CD14-positive monocyte (primary cell): ENCODE results near the gene GPATCH3. TPM values are rescaled to one million over a fixed set of nuclear protein-coding genes. Genes with fewer than 3 reads are reported as not detected.

ENCODE experiments used
- DNase-seq, 3 donors: peaks; one replicate each; pipeline ENCODE4 v3.0.0-alpha.2; 2011 to 2022
- H2AFZ ChIP-seq: 2 replicates; pipeline ENCODE4 v1.6.0; 2012; ENCODE audit warnings: mild to moderate bottlenecking, low read depth, low read length, inconsistent platforms; ENCODE audit not compliant: insufficient read depth, poor library complexity, severe bottlenecking
- H3K27ac ChIP-seq, 2 donors: 1 replicate in 1 of 2; 2 replicates in 1 of 2; pipeline ENCODE4 v1.5.1; 2012 to 2013; ENCODE audit warnings: low read length in 2 of 2, control low read depth in 1 of 2, inconsistent platforms in 1 of 2, low read depth in 1 of 2, mild to moderate bottlenecking in 1 of 2
- H3K27me3 ChIP-seq, 2 donors: one replicate each; pipeline versions ENCODE4 v1.6.0 to v1.6.1; 2011 to 2013; ENCODE audit warnings: low read length in 2 of 2; ENCODE audit not compliant: control insufficient read depth in 2 of 2, insufficient read depth in 2 of 2
- H3K36me3 ChIP-seq, 2 donors: replicated peaks in 1 of 2; 1 replicate in 1 of 2; 2 replicates in 1 of 2; pipeline versions ENCODE4 v1.5.1 to v1.6.1; 2012 to 2013; ENCODE audit warnings: low read length in 2 of 2, control low read depth in 1 of 2, inconsistent platforms in 1 of 2, mild to moderate bottlenecking in 1 of 2; ENCODE audit not compliant: insufficient read depth in 2 of 2, control insufficient read depth in 1 of 2
- H3K4me1 ChIP-seq, 2 donors: 1 replicate in 1 of 2; 2 replicates in 1 of 2; pipeline versions ENCODE4 v1.5.1 to v1.6.1; 2012 to 2013; ENCODE audit warnings: low read length in 2 of 2, control low read depth in 1 of 2, inconsistent platforms in 1 of 2, mild to moderate bottlenecking in 1 of 2, moderate library complexity in 1 of 2; ENCODE audit not compliant: insufficient read depth in 2 of 2, control insufficient read depth in 1 of 2
- H3K4me2 ChIP-seq: replicated peaks from 2 replicates; pipeline ENCODE3; 2012; ENCODE audit warnings: low read length, moderate library complexity, mild to moderate bottlenecking; ENCODE audit not compliant: poor library complexity, severe bottlenecking; ENCODE audit errors: extremely low read depth
- H3K4me3 ChIP-seq, 3 experiments: fragments of 200-600 bp in 1 of 3; sonication (generic) in 1 of 3; replicated peaks in 1 of 3; 1 replicate in 2 of 3; 2 replicates in 1 of 3; pipeline ENCODE4 v1.5.1; 2011 to 2013; ENCODE audit warnings: low read length in 3 of 3, mild to moderate bottlenecking in 3 of 3, control low read depth in 2 of 3, low read depth in 2 of 3, inconsistent platforms in 1 of 3, moderate library complexity in 1 of 3
- H3K79me2 ChIP-seq: 2 replicates; pipeline ENCODE4 v1.6.0; 2012; ENCODE audit warnings: mild to moderate bottlenecking, control low read depth, inconsistent platforms, low read length, moderate library complexity; ENCODE audit not compliant: insufficient read depth
- H3K9ac ChIP-seq: 2 replicates; pipeline ENCODE4 v1.6.0; 2017; ENCODE audit warnings: low read length, mild to moderate bottlenecking; ENCODE audit not compliant: insufficient read depth, poor library complexity, severe bottlenecking
- H3K9me3 ChIP-seq, 2 donors: replicated peaks in 1 of 2; 1 replicate in 1 of 2; 2 replicates in 1 of 2; pipeline versions ENCODE4 v1.5.1 to v1.6.1; 2012 to 2013; ENCODE audit warnings: low read length in 2 of 2, control low read depth in 1 of 2; ENCODE audit not compliant: control insufficient read depth in 1 of 2, insufficient read depth in 1 of 2
- H4K20me1 ChIP-seq: 2 replicates; pipeline ENCODE4 v1.6.0; 2012; ENCODE audit warnings: mild to moderate bottlenecking, low read length, control low read depth, moderate library complexity; ENCODE audit not compliant: insufficient read depth
- H3K27ac Mint-ChIP-seq, 7 donors: one replicate each; pipeline ENCODE4 v1.8.0; 2020; ENCODE audit warnings: mild to moderate bottlenecking in 7 of 7, mixed read lengths in 7 of 7, moderate library complexity in 6 of 7, inconsistent platforms in 2 of 7
- H3K27me3 Mint-ChIP-seq, 3 donors: one replicate each; pipeline ENCODE4 v1.8.0; 2021 to 2022; ENCODE audit warnings: low read depth in 3 of 3, mild to moderate bottlenecking in 3 of 3, mixed read lengths in 3 of 3, moderate library complexity in 3 of 3, inconsistent platforms in 1 of 3
- H3K36me3 Mint-ChIP-seq, 2 donors: one replicate each; pipeline ENCODE4 v1.8.0; 2020; ENCODE audit warnings: mixed read lengths in 2 of 2, inconsistent platforms in 1 of 2, mild to moderate bottlenecking in 1 of 2
- H3K4me1 Mint-ChIP-seq: one replicate; pipeline ENCODE4 v1.8.0; 2020; ENCODE audit warnings: mild to moderate bottlenecking, mixed read lengths
- H3K4me3 Mint-ChIP-seq, 2 donors: one replicate each; pipeline ENCODE4 v1.8.0; 2020; ENCODE audit warnings: mild to moderate bottlenecking in 2 of 2, mixed read lengths in 2 of 2, moderate library complexity in 1 of 2
- H3K9me3 Mint-ChIP-seq, 7 donors: one replicate each; pipeline ENCODE4 v1.8.0; 2020 to 2022; ENCODE audit warnings: mixed read lengths in 7 of 7, mild to moderate bottlenecking in 6 of 7, moderate library complexity in 6 of 7, inconsistent platforms in 2 of 7
- WGBS: methylation state at CpG from one replicate; pipeline ENCODE4 v1.1.5; 2013; ENCODE audit warnings: missing lambda C conversion rate; ENCODE audit not compliant: insufficient coverage; 5-methylcytosine and 5-hydroxymethylcytosine counted together
- intact Hi-C, 2 donors: fragments of 100-400 bp; cut with micrococcal nuclease; formaldehyde crosslinking; loops; one replicate each; pipeline versions ENCODE4 v1.15.0 to v1.15.1; 2023
- polyA plus RNA-seq, 3 donors: library from polyadenylated mRNA; depleted of rRNA in 1 of 3; unstranded in 2 of 3; stranded (reverse) in 1 of 3; fragments of 300-500 nt in 2 of 3; fragments of >200 nt in 1 of 3; fragmentation: Illumina TruSeq in 2 of 3; gene quantifications; 1 replicate in 2 of 3; 2 replicates in 1 of 3; pipeline ENCODE4 v1.2.3, GENCODE V29; 2012 to 2021
- TF ChIP-seq, protein P1 (sequence below): fragments of 200-600 bp; IDR thresholded peaks from one replicate; pipeline ENCODE4 v1.8.0; 2022; ENCODE audit warnings: antibody characterized with exemption, mild to moderate bottlenecking

Gene GPATCH3
- polyA plus RNA-seq, 3 donors: 8.2 to 11.8 (median 10.7) TPM

DNA sequence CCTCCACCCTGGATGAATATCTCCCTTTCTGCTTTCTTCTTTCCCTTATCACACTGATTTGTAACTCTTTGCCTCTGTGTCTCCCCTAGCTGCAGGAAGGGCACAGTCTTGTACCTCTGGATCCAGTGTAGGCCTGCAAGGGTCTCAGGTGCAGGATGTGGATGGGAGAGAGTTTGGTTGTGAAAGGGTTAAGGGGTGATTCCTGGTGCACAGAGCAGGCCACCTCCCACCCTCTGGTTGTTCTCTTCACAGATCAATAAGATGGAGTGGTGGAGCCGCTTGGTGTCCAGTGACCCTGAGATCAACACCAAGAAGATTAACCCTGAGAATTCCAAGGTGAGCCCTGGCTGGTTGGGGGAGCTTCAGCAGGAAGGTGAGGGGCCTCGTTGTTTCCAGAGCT is 44.9 kb upstream of the GPATCH3 start:
- no peak overlapping the region for H2AFZ ChIP-seq
- H3K4me3 Mint-ChIP-seq: no peak overlapping the region
- H3K4me1 Mint-ChIP-seq: peaks cover 3% of the 10 kb centered on the region
- no peaks in the 10 kb centered on the region for H3K9me3 Mint-ChIP-seq
- no peak overlapping the region for H3K9ac ChIP-seq
- H3K9me3 ChIP-seq: no peaks in the 10 kb centered on the region
- peaks cover 51 to 63% of the 10 kb centered on the region in 2 donors for H3K36me3 ChIP-seq
- TF ChIP-seq, protein P1, sequence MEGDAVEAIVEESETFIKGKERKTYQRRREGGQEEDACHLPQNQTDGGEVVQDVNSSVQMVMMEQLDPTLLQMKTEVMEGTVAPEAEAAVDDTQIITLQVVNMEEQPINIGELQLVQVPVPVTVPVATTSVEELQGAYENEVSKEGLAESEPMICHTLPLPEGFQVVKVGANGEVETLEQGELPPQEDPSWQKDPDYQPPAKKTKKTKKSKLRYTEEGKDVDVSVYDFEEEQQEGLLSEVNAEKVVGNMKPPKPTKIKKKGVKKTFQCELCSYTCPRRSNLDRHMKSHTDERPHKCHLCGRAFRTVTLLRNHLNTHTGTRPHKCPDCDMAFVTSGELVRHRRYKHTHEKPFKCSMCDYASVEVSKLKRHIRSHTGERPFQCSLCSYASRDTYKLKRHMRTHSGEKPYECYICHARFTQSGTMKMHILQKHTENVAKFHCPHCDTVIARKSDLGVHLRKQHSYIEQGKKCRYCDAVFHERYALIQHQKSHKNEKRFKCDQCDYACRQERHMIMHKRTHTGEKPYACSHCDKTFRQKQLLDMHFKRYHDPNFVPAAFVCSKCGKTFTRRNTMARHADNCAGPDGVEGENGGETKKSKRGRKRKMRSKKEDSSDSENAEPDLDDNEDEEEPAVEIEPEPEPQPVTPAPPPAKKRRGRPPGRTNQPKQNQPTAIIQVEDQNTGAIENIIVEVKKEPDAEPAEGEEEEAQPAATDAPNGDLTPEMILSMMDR: no peak
- peak overlapping the region in 1 of 7 donors; percentile 1 for H3K27ac Mint-ChIP-seq
- no peaks in the 10 kb centered on the region for H3K27me3 ChIP-seq
- H3K36me3 Mint-ChIP-seq: peaks cover 51 to 65% of the 10 kb centered on the region in 2 donors
- H3K27ac ChIP-seq: no peak overlapping the region
- H3K27me3 Mint-ChIP-seq: no peaks in the 10 kb centered on the region
- intact Hi-C loops: no loop called here
- H3K4me1 ChIP-seq: no peaks in the 10 kb centered on the region
- 92% methylated on average over 2 of the region's 2 CpGs for WGBS
- DNase-seq: no peak
- H3K4me2 ChIP-seq: no peak overlapping the region
- no peak overlapping the region for H3K4me3 ChIP-seq
- no peaks in the 10 kb centered on the region for H3K79me2 ChIP-seq
- H4K20me1 ChIP-seq: no peaks in the 10 kb centered on the region

DNA sequence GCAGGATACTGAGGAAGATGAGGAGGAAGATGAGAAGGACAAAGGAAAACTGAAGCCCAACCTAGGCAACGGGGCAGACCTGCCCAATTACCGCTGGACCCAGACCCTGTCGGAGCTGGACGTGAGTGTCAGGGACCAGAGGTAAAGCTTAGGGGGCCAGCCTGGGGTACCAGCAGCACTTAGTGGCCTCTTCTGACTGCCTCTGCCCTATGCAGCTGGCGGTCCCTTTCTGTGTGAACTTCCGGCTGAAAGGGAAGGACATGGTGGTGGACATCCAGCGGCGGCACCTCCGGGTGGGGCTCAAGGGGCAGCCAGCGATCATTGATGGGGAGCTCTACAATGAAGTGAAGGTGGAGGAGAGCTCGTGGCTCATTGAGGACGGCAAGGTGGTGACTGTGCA is 42.4 kb upstream of the GPATCH3 start:
- peaks cover 53 to 73% of the 10 kb centered on the region in 2 donors for H3K36me3 Mint-ChIP-seq
- intact Hi-C loops: no loop called here
- DNase-seq: no peak
- H3K9me3 Mint-ChIP-seq: no peaks in the 10 kb centered on the region
- H3K4me3 Mint-ChIP-seq: no peak overlapping the region
- Histone ChIP-seq H3K4me2 (no peak overlapping the region), H3K36me3 (peaks cover 51 to 77% of the 10 kb centered on the region in 2 donors), H3K27me3 (no peaks in the 10 kb centered on the region), H3K9ac (no peak overlapping the region), H2AFZ (no peak overlapping the region), H3K9me3 (no peaks in the 10 kb centered on the region), H3K4me3 (no peak overlapping the region), H3K27ac (no peak overlapping the region), H3K4me1 (peaks cover 5 to 7% of the 10 kb centered on the region in 2 donors), H3K79me2 (peaks cover 7% of the 10 kb centered on the region), H4K20me1 (peaks cover 5% of the 10 kb centered on the region)
- H3K27me3 Mint-ChIP-seq: no peaks in the 10 kb centered on the region
- TF ChIP-seq, protein P1: no peak
- H3K27ac Mint-ChIP-seq: no peak overlapping the region
- H3K4me1 Mint-ChIP-seq: peaks cover 11% of the 10 kb centered on the region
- 96% methylated on average over 12 of the region's 12 CpGs for WGBS
